Pons (tissue), 1 donor: ENCODE results near the gene SLC6A18.

Experiments
- DNase-seq: peaks from one replicate; pipeline ENCODE4 v3.0.0-alpha.2; 2016; ENCODE audit warnings: low spot score

The SLC6A18 gene

GRCh38 chr5:1187234-1187949 lies 37.8 kb upstream of the SLC6A18 start:
- DNase-seq: no peak

GRCh38 chr5:1187950-1188334 lies 37.2 kb upstream of the SLC6A18 start:
- no peak for DNase-seq

- DNase-seq: no peak
Observed at GRCh38 chr5:1188464-1188863, 36.7 kb upstream of the SLC6A18 start.

GRCh38 chr5:1189269-1189668 lies 35.9 kb upstream of the SLC6A18 start:
- DNase-seq: no peak

GRCh38 chr5:1190278-1190677 lies 34.9 kb upstream of the SLC6A18 start:
- DNase-seq: no peak

GRCh38 chr5:1190837-1191239 lies 34.3 kb upstream of the SLC6A18 start:
- no peak for DNase-seq

GRCh38 chr5:1192971-1193590 lies 32.1 kb upstream of the SLC6A18 start:
- DNase-seq: no peak

GRCh38 chr5:1193591-1193985 lies 31.6 kb upstream of the SLC6A18 start:
- no peak for DNase-seq

- no peak for DNase-seq
Observed at GRCh38 chr5:1194378-1194777, 30.8 kb upstream of the SLC6A18 start.

GRCh38 chr5:1195439-1195838 lies 29.7 kb upstream of the SLC6A18 start:
- DNase-seq: no peak

GRCh38 chr5:1195916-1196315 lies 29.3 kb upstream of the SLC6A18 start:
- no peak for DNase-seq

GRCh38 chr5:1196562-1196961 lies 28.6 kb upstream of the SLC6A18 start:
- no peak for DNase-seq

- DNase-seq: no peak
Observed at GRCh38 chr5:1197876-1198666, 27.1 kb upstream of the SLC6A18 start.

GRCh38 chr5:1199340-1199648 lies 25.9 kb upstream of the SLC6A18 start:
- no peak for DNase-seq

- DNase-seq: no peak
Observed at GRCh38 chr5:1199649-1200494, 25.3 kb upstream of the SLC6A18 start.

- no peak for DNase-seq
Observed at GRCh38 chr5:1200495-1201326, 24.5 kb upstream of the SLC6A18 start.

GRCh38 chr5:1201327-1202025 lies 23.7 kb upstream of the SLC6A18 start, which contains the start of gene SLC6A19:
SLC6A19 (plus strand) TSS chr5:1201595; CDS start chr5:1201651, 56 bp downstream.
- no peak for DNase-seq

- DNase-seq: no peak
Observed at GRCh38 chr5:1202026-1202797, 23.0 kb upstream of the SLC6A18 start.

- DNase-seq: no peak
Observed at GRCh38 chr5:1202798-1203185, 22.4 kb upstream of the SLC6A18 start.
